ENCODE data around the gene C12orf57.

Gene C12orf57

DNA sequence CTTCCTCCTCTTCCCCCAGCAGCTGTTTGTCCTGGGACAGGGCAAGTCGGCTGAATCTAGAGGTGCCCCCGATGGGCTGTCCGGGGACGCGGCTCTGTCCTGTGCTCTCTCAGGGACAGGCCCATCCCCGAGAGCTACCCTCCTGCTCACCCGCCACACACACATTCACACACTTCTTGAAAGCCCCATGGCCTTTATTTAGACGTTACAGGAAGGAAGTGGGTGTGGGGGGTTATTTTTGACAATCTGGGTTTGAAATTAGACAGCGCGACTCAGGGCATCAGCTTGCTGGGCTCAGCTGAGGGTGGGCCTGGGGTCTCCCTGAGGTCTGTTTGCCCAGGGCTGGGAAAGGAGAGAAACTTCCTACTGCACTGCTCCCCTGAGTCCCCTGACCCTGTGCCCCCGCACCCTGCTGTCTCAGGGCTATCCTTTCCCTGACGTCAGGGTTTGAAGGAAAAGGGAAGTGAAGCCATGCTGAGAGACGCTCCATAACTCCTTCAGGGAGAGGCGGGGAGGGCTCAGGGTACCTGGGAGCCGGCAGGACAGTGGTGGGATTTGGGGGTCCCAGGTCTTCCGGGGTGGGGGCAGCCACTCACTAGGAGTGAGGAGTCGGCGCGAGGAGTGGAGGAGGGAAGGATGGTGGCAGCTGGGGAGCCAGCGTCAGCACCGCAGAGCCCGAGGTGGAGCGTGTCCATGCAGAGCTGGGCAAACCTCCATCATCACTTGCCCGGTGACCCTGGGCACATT lies 15.4 kb downstream of the C12orf57 start:
- ATAC-seq (ENCODE audit: low read depth), result no peak
- no peak overlapping the region for H3K27ac ChIP-seq (ENCODE audit: poor library complexity, severe bottlenecking)

GRCh38 chr12:6959805-6960592 lies 16.2 kb downstream of the C12orf57 start:
- no peak for TF ChIP-seq CTCF (IDR thresholded peaks at IDR 0.05; ENCODE audit: poor library complexity, severe bottlenecking)

More for the DNA sequence above, 15.4 kb downstream of the C12orf57 start:
- no peak overlapping the region for H3K4me3 ChIP-seq (ENCODE audit: severe bottlenecking)
- H3K9me3 ChIP-seq (ENCODE audit: severe bottlenecking), result no peaks in the 10 kb centered on the region
- H3K36me3 ChIP-seq (ENCODE audit: low read depth), result peaks cover 5% of the 10 kb centered on the region
- H3K4me1 ChIP-seq (ENCODE audit: insufficient read depth, poor library complexity, severe bottlenecking), result peaks cover 17% of the 10 kb centered on the region
- DNase-seq (ENCODE audit: low spot score), result peak; percentile 59
- TF ChIP-seq CTCF (IDR thresholded peaks at IDR 0.05; ENCODE audit: poor library complexity, severe bottlenecking), result no peak
- no peaks in the 10 kb centered on the region for H3K27me3 ChIP-seq (ENCODE audit: insufficient read depth, poor library complexity, severe bottlenecking)

DNA sequence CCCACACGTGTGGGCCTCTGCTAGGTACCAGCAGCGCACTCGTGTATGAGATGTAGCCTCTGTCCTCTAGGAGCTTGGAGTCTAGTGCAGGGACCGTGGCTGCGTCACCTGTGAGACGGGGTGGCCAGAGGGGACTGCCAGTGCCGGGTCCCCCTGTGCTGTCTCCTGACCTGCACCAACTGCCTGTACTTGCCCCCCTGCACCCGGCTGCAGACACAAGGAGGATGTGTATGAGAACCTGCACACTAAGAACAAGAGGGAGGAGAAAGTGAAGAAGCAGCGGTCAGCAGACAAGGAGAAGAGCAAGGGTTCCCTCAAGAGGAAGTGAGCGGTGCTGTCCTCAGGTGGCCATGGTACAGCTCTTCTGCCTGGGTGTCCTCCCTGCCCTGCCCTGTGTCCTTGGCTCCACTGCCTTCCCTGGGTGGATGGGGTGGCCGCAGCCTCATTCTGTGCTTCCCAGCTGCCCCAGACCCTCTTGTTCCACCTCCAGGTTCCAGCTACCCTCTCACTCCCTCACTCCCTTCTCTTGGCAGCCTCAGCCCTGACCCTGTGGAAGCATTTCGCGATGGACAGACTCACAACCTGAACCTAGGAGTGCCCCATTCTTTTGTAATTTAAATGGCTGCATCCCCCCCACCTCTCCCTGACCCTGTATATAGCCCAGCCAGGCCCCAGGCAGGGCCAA lies 16.9 kb downstream of the C12orf57 start:
- no peak for DNase-seq (ENCODE audit: low spot score)
- Histone ChIP-seq H3K4me3 (ENCODE audit: severe bottlenecking) (no peak overlapping the region), H3K27ac (ENCODE audit: poor library complexity, severe bottlenecking) (peak overlapping the region; percentile 87), H3K27me3 (ENCODE audit: insufficient read depth, poor library complexity, severe bottlenecking) (no peaks in the 10 kb centered on the region), H3K36me3 (ENCODE audit: low read depth) (peaks cover 20% of the 10 kb centered on the region), H3K4me1 (ENCODE audit: insufficient read depth, poor library complexity, severe bottlenecking) (peaks cover 23% of the 10 kb centered on the region), H3K9me3 (ENCODE audit: severe bottlenecking) (no peaks in the 10 kb centered on the region)
- no peak for ATAC-seq (ENCODE audit: low read depth)
- TF ChIP-seq CTCF (IDR thresholded peaks at IDR 0.05; ENCODE audit: poor library complexity, severe bottlenecking), result no peak

More at GRCh38 chr12:6959805-6960592, 16.2 kb downstream of the C12orf57 start:
- Histone ChIP-seq H3K9me3 (ENCODE audit: severe bottlenecking) (no peaks in the 10 kb centered on the region), H3K27ac (ENCODE audit: poor library complexity, severe bottlenecking) (peak overlapping the region; percentile 87), H3K4me1 (ENCODE audit: insufficient read depth, poor library complexity, severe bottlenecking) (peaks cover 23% of the 10 kb centered on the region), H3K4me3 (ENCODE audit: severe bottlenecking) (no peak overlapping the region), H3K36me3 (ENCODE audit: low read depth) (peaks cover 13% of the 10 kb centered on the region), H3K27me3 (ENCODE audit: insufficient read depth, poor library complexity, severe bottlenecking) (no peaks in the 10 kb centered on the region)
- DNase-seq (ENCODE audit: low spot score), result peak; percentile 57
- ATAC-seq (ENCODE audit: low read depth), result no peak

DNA sequence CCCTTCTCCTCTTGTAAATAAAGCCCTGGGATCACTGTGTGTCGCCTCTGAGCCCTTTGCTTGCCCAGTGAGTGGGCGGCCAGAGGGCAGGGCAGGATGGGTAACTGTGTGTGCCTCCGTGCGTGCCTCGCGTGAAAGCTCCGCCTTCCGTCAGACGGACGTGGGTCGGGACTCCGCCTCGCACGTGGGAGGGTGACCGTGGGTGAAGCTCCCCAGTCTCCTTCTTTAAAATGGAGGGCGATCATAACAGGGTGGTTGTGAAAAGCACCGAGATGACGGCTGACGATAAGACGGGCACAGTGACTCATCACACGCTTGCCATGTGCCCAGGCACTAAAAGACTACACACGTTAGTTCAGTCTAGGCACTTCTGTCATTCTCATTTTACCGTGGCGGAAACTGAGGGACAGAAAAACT lies 17.5 kb downstream of the C12orf57 start:
- peak overlapping the region; percentile 87 for H3K27ac ChIP-seq (ENCODE audit: poor library complexity, severe bottlenecking)
- ATAC-seq (ENCODE audit: low read depth) (no peak), DNase-seq (ENCODE audit: low spot score) (peak; percentile 65)
- TF ChIP-seq CTCF (IDR thresholded peaks at IDR 0.05; ENCODE audit: poor library complexity, severe bottlenecking), result no peak
- peak overlapping the region; percentile 95 for H3K4me3 ChIP-seq (ENCODE audit: severe bottlenecking)
- peaks cover 26% of the 10 kb centered on the region for H3K36me3 ChIP-seq (ENCODE audit: low read depth)
- H3K9me3 ChIP-seq (ENCODE audit: severe bottlenecking), result no peaks in the 10 kb centered on the region
- H3K27me3 ChIP-seq (ENCODE audit: insufficient read depth, poor library complexity, severe bottlenecking), result no peaks in the 10 kb centered on the region
- peaks cover 23% of the 10 kb centered on the region for H3K4me1 ChIP-seq (ENCODE audit: insufficient read depth, poor library complexity, severe bottlenecking)

All from RWPE2 (cell line).